WTC11 (cell line): ENCODE measurements around the gene DAPK1.

Experiments used
- CREB1 ChIP-seq: sonication (generic); formaldehyde crosslinking; IDR thresholded peaks from 2 replicates; pipeline ENCODE4 v1.8.0; 2023; ENCODE audit warnings: mild to moderate bottlenecking, missing genetic modification reagents
- ETV6 ChIP-seq: sonication (generic); formaldehyde crosslinking; IDR thresholded peaks from 2 replicates; pipeline ENCODE4 v1.8.1; 2022; ENCODE audit warnings: mild to moderate bottlenecking, missing genetic modification reagents
- FOXJ3 ChIP-seq: sonication (generic); formaldehyde crosslinking; IDR thresholded peaks from 2 replicates; pipeline ENCODE4 v1.9.0; 2021; ENCODE audit warnings: missing genetic modification reagents, mild to moderate bottlenecking, borderline replicate concordance
- FOXK1 ChIP-seq: sonication (generic); formaldehyde crosslinking; IDR thresholded peaks from 2 replicates; pipeline ENCODE4 v1.8.0; 2022; ENCODE audit warnings: mild to moderate bottlenecking, moderate library complexity, missing genetic modification reagents
- NFYB ChIP-seq: sonication (generic); formaldehyde crosslinking; conservative IDR thresholded peaks from 2 replicates; pipeline ENCODE4 v1.8.0; 2022; ENCODE audit warnings: low read depth, missing genetic modification reagents
- USF1 ChIP-seq: sonication (generic); formaldehyde crosslinking; IDR thresholded peaks from 2 replicates; pipeline ENCODE4 v1.8.0; 2022; ENCODE audit warnings: mild to moderate bottlenecking, missing genetic modification reagents
- ZNF425 ChIP-seq: fragments of 250-450 bp; sonication (Bioruptor Pico); conservative IDR thresholded peaks from 2 replicates; pipeline ENCODE4 v1.9.0; 2021; ENCODE audit warnings: mild to moderate bottlenecking
- TF ChIP-seq, protein P1 (sequence below): fragments of 200-600 bp; IDR thresholded peaks from 2 replicates; pipeline ENCODE4 v1.8.0; 2022; ENCODE audit warnings: antibody characterized with exemption
- TF ChIP-seq, protein P2 (sequence below): sonication (generic); formaldehyde crosslinking; conservative IDR thresholded peaks from 2 replicates; pipeline ENCODE4 v1.8.1; 2022; ENCODE audit warnings: mild to moderate bottlenecking, missing genetic modification reagents
- TF ChIP-seq, protein P3 (sequence below): sonication (generic); formaldehyde crosslinking; IDR thresholded peaks from 2 replicates; pipeline ENCODE4 v1.8.1; 2022; ENCODE audit warnings: missing genetic modification reagents, borderline replicate concordance
- TF ChIP-seq, protein P4 (sequence below): sonication (generic); formaldehyde crosslinking; IDR thresholded peaks from 2 replicates; pipeline ENCODE4 v1.8.0; 2022; ENCODE audit warnings: mild to moderate bottlenecking, missing genetic modification reagents

GRCh38 chr9:87613265-87614111 lies 115.8 kb downstream of the DAPK1 start:
- TF ChIP-seq, protein P1, sequence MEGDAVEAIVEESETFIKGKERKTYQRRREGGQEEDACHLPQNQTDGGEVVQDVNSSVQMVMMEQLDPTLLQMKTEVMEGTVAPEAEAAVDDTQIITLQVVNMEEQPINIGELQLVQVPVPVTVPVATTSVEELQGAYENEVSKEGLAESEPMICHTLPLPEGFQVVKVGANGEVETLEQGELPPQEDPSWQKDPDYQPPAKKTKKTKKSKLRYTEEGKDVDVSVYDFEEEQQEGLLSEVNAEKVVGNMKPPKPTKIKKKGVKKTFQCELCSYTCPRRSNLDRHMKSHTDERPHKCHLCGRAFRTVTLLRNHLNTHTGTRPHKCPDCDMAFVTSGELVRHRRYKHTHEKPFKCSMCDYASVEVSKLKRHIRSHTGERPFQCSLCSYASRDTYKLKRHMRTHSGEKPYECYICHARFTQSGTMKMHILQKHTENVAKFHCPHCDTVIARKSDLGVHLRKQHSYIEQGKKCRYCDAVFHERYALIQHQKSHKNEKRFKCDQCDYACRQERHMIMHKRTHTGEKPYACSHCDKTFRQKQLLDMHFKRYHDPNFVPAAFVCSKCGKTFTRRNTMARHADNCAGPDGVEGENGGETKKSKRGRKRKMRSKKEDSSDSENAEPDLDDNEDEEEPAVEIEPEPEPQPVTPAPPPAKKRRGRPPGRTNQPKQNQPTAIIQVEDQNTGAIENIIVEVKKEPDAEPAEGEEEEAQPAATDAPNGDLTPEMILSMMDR: no peak
- TF ChIP-seq ETV6 (CRISPR knock-in tag) (no peak), FOXJ3 (no peak), USF1 (CRISPR knock-in tag) (no peak), CREB1 (no peak), ZNF425 (CRISPR knock-in tag) (no peak), NFYB (CRISPR knock-in tag) (no peak), FOXK1 (CRISPR knock-in tag) (no peak)
- TF ChIP-seq, protein P2, sequence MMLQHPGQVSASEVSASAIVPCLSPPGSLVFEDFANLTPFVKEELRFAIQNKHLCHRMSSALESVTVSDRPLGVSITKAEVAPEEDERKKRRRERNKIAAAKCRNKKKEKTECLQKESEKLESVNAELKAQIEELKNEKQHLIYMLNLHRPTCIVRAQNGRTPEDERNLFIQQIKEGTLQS (CRISPR knock-in tag): no peak
- TF ChIP-seq, protein P3, sequence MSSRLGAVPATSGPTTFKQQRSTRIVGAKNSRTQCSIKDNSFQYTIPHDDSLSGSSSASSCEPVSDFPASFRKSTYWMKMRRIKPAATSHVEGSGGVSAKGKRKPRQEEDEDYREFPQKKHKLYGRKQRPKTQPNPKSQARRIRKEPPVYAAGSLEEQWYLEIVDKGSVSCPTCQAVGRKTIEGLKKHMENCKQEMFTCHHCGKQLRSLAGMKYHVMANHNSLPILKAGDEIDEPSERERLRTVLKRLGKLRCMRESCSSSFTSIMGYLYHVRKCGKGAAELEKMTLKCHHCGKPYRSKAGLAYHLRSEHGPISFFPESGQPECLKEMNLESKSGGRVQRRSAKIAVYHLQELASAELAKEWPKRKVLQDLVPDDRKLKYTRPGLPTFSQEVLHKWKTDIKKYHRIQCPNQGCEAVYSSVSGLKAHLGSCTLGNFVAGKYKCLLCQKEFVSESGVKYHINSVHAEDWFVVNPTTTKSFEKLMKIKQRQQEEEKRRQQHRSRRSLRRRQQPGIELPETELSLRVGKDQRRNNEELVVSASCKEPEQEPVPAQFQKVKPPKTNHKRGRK (CRISPR knock-in tag): no peak
- TF ChIP-seq, protein P4, sequence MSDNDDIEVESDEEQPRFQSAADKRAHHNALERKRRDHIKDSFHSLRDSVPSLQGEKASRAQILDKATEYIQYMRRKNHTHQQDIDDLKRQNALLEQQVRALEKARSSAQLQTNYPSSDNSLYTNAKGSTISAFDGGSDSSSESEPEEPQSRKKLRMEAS: no peak
